ENCODE measurements around the gene HIGD1A.

HIGD1A gene

GRCh38 chr3:42733501-42734262, 70.6 kb downstream of the HIGD1A start:
- no peak for DNase-seq

Measured in right forelimb (tissue), 1 donor.